Measurements from ENCODE around the gene UTY.

DNA sequence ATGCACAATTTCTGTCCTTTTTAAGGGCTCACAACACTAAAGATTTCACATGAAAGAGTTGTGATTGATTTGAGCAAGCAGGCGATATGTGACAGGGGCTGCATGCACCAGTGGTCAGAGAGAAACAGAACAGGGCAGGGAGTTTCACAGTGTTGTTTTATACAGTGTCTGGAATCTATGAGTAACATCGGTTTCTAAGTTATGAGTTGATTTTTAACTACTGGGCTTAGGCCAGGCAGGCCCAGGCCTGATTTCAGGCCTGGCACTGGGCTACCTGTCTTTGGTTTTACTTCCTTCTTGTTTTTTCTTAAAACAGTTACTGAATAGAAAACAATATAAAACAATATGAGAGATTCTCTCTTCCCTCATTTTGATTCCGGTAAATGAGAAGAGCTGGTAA lies 13.9 kb upstream of the UTY start:
- TF ChIP-seq, protein P1, sequence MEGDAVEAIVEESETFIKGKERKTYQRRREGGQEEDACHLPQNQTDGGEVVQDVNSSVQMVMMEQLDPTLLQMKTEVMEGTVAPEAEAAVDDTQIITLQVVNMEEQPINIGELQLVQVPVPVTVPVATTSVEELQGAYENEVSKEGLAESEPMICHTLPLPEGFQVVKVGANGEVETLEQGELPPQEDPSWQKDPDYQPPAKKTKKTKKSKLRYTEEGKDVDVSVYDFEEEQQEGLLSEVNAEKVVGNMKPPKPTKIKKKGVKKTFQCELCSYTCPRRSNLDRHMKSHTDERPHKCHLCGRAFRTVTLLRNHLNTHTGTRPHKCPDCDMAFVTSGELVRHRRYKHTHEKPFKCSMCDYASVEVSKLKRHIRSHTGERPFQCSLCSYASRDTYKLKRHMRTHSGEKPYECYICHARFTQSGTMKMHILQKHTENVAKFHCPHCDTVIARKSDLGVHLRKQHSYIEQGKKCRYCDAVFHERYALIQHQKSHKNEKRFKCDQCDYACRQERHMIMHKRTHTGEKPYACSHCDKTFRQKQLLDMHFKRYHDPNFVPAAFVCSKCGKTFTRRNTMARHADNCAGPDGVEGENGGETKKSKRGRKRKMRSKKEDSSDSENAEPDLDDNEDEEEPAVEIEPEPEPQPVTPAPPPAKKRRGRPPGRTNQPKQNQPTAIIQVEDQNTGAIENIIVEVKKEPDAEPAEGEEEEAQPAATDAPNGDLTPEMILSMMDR (IDR thresholded peaks at IDR 0.05; ENCODE audit: low read length): no peak
- no peak for TF ChIP-seq EZH2 (IDR thresholded peaks at IDR 0.05; ENCODE audit: borderline replicate concordance, low read length)
